Lower leg skin (tissue), 3 donors: Measurements from ENCODE around the gene CYGB.

ENCODE experiments used
- CTCF ChIP-seq, 3 donors: fragments of 450-650 bp; IDR thresholded peaks; one replicate each; pipeline ENCODE4 v1.5.1; 2016; ENCODE audit warnings: antibody characterized with exemption in 3 of 3, mild to moderate bottlenecking in 3 of 3, moderate library complexity in 2 of 3
- POLR2A ChIP-seq, 2 donors: fragments of 450-650 bp; IDR thresholded peaks; one replicate each; pipeline ENCODE4 v1.6.1; 2016 to 2017; ENCODE audit warnings: antibody characterized with exemption in 2 of 2, mild to moderate bottlenecking in 1 of 2, moderate library complexity in 1 of 2

- TF ChIP-seq CTCF (IDR thresholded peaks at IDR 0.05), result no peak
- no peak for TF ChIP-seq POLR2A (IDR thresholded peaks at IDR 0.05)
Observed at GRCh38 chr17:76499267-76499667, 38.2 kb downstream of the CYGB start.
